AG10803 (cell line): Measurements from ENCODE around the gene DNPEP.
A peak's percentile ranks its signal among the peaks of the same experiment; 100 is the strongest.
"Not testable (repeated sequence)": the region's sequence is repeated elsewhere in the genome, so short reads cannot be mapped to it uniquely, and the experiment has no call there.

ENCODE experiments used
- DNase-seq: peaks from one replicate; pipeline ENCODE4 v3.0.0; 2010; ENCODE audit warnings: low read depth
- H3K4me3 ChIP-seq: 2 replicates; pipeline ENCODE4 v1.5.1; 2011; ENCODE audit warnings: mild to moderate bottlenecking, low read length, control low read depth
- CTCF ChIP-seq: conservative IDR thresholded peaks from 2 replicates; pipeline ENCODE4 v1.5.1; 2011; ENCODE audit warnings: mild to moderate bottlenecking, low read length, control low read depth, inconsistent platforms

Gene DNPEP

GRCh38 chr2:219399716-219400478 is 12.2 kb upstream of the DNPEP start:
- TF ChIP-seq CTCF, result no peak
- no peak overlapping the region for H3K4me3 ChIP-seq
- DNase-seq, result no peak

- DNase-seq, result no peak
- TF ChIP-seq CTCF, result no peak
- H3K4me3 ChIP-seq, result no peak overlapping the region
Observed at GRCh38 chr2:219398721-219399363, 11.1 kb upstream of the DNPEP start.

DNA sequence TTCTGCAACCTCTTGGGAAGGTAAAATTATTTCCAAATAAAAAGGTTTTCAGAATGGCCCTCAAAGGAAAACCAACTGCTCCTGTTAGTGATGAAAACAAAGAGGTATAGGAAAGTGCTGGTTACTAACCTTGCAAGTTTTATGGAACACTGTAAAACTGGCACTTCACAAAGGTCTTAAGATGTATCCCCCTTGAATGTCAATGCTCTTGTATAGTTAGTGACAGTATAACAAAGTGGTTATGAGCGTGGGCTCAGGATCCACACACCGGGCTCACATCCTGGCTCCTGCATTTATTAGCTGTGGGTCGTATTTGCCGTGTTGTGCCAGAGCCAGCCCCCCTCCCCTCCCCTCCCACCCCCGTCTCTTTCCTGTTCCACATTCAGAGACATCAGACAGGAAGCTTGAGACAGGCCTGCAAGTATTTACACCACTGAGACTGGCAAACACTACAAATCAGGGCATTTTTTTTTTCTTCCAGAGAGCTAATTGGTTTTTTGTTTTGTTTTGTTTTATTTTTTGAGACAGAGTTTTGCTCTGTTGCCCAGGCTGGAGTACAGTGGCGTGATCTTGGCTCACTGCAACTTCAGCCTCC is 9.2 kb upstream of the DNPEP start:
- DNase-seq, result no peak
- no peak overlapping the region for H3K4me3 ChIP-seq
- no peak for TF ChIP-seq CTCF

- no peak overlapping the region for H3K4me3 ChIP-seq
- TF ChIP-seq CTCF, result no peak
- DNase-seq, result no peak
Observed at GRCh38 chr2:219395609-219396008, 7.9 kb upstream of the DNPEP start.

GRCh38 chr2:219395056-219395455 is 7.3 kb upstream of the DNPEP start:
- not testable (repeated sequence) for H3K4me3 ChIP-seq, DNase-seq

- DNase-seq, result no peak
- TF ChIP-seq CTCF, result no peak
- H3K4me3 ChIP-seq, result no peak overlapping the region
Observed at GRCh38 chr2:219392754-219393153, 5.0 kb upstream of the DNPEP start.

DNA sequence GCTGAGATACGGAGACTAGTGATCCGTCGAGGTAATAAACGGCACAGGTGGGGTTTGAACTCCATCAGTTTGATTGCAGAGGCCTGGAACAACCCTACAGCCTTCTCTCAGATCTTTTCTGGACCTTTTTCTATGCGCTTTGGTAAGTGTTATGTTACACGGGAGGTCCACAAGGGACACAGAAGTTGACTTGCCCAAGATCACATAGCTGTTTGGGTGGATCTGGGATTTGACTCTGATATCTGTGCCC is 1.1 kb upstream of the DNPEP start:
- no peak for DNase-seq

More for the DNA sequence above, 1.1 kb upstream of the DNPEP start:
- no peak for TF ChIP-seq CTCF
- H3K4me3 ChIP-seq, result peak overlapping the region; percentile 49
